ENCODE data around the gene CTIF.

The CTIF gene

DNA sequence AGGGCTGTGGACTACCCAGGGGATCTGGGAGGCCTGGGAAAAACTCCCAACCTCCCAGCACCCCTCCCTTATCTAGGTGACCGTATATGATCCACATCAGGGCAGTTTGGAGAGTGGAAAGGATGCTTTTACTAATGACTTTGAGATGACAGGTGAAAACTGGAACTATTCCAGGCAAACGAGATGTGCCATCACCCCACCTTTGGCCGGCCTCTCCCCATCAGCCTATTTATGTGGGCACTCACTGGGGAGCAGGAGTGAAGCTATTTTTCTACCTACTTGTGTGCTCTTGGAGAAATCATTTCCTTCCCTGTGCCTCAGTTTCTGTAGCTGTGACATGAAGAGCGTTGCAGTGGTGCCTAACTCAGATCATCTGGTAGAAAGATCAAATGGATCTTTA, 304.8 kb downstream of the CTIF start:
- H3K4me3 ChIP-seq (ENCODE audit: low read length) = no peak overlapping the region
- TF ChIP-seq, protein P1, sequence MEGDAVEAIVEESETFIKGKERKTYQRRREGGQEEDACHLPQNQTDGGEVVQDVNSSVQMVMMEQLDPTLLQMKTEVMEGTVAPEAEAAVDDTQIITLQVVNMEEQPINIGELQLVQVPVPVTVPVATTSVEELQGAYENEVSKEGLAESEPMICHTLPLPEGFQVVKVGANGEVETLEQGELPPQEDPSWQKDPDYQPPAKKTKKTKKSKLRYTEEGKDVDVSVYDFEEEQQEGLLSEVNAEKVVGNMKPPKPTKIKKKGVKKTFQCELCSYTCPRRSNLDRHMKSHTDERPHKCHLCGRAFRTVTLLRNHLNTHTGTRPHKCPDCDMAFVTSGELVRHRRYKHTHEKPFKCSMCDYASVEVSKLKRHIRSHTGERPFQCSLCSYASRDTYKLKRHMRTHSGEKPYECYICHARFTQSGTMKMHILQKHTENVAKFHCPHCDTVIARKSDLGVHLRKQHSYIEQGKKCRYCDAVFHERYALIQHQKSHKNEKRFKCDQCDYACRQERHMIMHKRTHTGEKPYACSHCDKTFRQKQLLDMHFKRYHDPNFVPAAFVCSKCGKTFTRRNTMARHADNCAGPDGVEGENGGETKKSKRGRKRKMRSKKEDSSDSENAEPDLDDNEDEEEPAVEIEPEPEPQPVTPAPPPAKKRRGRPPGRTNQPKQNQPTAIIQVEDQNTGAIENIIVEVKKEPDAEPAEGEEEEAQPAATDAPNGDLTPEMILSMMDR (IDR thresholded peaks at IDR 0.05; ENCODE audit: insufficient read depth, low read depth, low read length, missing control alignments) = no peak
- no peak for DNase-seq (ENCODE audit: low read depth)

DNA sequence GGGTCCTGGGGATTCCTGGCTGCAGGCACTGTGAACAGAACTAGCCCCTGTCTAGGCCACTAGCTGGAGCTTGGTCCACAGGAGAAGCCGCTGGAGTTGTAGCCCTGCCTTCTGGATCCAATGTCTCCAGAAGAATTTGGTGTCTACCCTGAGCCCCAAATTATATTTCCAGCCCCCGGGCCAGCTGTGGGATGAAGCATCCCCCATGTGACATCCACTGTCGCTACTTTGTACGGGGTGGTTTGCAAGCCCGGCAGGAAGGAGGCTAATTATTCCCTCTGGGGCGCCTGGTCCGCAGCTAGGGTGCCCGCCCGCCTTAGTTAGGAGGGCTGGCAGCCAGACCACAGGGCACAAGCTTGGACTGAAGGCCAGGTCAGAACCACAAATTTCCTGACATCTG, 305.4 kb downstream of the CTIF start:
- H3K4me3 ChIP-seq (ENCODE audit: low read length) = no peak overlapping the region
- DNase-seq (ENCODE audit: low read depth) = no peak
- TF ChIP-seq, protein P1 (IDR thresholded peaks at IDR 0.05; ENCODE audit: insufficient read depth, low read depth, low read length, missing control alignments) = no peak

DNA sequence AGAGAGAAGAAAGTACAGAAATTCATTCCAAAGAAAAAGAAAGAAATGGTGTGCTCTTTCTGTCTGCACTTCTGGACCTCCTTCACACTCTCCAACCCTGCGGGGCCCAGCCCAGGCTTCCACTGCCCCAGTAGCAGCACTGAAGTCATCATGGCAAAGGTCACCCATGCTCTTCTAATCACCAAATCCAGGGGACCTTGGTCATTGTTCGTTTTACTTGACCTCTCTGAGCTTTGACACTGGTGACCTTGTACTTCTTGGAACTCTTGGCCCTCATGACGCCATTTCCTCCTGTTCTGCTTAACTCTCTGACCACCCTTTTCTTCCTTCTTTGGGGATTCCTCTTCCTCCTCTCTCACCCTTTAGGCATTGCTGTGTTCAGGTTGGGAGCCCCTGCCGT, 306.3 kb downstream of the CTIF start:
- no peak for DNase-seq (ENCODE audit: low read depth)

DNA sequence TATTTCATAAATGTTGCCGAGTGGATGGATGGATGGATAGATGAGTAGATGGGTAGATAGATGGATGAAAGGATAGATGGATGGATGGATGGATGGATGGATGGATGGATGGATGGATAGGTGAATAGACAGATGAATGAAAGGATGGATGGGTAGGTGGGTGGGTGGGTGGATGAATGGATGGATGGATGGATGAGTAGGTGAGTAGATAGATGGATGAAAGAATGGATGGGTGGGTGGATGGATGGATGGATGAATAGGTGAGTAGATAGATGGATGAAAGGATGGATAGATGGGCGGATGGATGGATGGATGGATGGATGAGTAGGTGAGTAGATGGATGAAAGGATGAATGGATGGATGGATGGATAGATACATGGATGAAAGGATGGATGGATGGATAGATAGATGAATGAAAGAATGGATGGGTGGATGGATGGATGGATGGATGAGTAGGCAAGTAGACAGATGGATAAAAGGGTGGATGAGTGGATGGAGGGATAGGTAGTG, 307.6 kb downstream of the CTIF start:
- H3K4me3 ChIP-seq (ENCODE audit: low read length) = no peak overlapping the region
- no peak for DNase-seq (ENCODE audit: low read depth)
- TF ChIP-seq, protein P1 (IDR thresholded peaks at IDR 0.05; ENCODE audit: insufficient read depth, low read depth, low read length, missing control alignments) = no peak

More for the DNA sequence above, 306.3 kb downstream of the CTIF start:
- TF ChIP-seq, protein P1 (IDR thresholded peaks at IDR 0.05; ENCODE audit: insufficient read depth, low read depth, low read length, missing control alignments) = no peak
- no peak overlapping the region for H3K4me3 ChIP-seq (ENCODE audit: low read length)

DNA sequence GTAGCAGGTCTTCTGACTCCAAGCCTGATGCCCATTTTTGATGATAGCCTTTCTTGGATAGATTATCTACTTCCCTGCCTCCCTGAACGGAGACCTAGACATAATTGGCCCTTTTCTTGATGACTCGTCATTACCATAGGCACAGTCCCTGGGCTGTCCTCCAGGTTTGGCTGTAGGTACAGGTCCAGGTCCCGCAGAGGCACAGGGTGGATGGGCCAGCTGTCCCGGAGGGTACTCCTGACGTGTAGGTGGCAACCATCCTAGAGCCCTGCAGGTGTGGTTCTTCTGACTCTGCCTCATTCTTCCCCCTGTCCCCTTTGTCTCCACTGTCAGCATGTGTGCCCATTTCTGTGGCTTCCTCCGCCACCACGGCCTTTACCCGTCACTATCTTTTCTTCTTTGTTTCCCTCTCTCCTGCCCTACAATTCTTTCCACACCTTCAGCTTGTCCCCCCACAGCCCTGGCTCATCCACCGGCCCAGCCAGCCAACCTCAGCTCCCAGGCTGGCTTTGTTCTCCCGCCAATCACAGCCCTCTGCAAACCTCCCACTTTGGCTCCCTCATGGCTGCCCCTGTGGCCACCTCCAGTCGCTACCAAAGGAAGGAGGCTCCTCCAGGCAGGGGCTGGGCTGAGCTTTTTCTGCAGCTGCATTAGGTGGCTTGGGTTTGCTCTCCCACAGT, 309.1 kb downstream of the CTIF start:
- no peak for DNase-seq (ENCODE audit: low read depth)
- H3K4me3 ChIP-seq (ENCODE audit: low read length) = no peak overlapping the region
- TF ChIP-seq, protein P1 (IDR thresholded peaks at IDR 0.05; ENCODE audit: insufficient read depth, low read depth, low read length, missing control alignments) = no peak

DNA sequence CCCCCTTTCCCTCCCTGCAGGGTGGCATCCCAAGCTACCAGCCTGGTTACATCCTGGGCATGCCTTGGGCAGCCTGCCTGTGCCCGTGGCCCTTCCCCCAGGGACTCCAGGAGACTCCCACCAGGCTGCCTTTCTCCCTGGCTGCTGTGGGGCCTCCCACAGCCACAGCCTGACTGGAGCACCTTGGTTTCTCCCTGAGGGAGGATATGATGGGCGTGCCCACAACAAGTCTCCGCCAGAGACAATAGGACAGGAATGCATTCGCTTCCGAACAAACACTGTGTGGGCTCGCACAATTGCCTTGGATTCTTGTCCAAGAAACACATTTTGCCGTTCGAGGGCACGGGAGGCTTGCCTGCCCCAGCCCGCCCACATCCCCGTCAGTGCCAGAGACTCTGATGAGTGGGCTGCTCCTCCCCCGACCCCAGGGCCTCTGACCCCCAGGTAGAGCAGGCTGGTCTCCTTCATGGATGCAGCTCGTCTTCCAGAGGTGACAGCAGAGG, 309.9 kb downstream of the CTIF start:
- peak; percentile 96 for DNase-seq (ENCODE audit: low read depth)
- no peak overlapping the region for H3K4me3 ChIP-seq (ENCODE audit: low read length)
- TF ChIP-seq, protein P1 (IDR thresholded peaks at IDR 0.05; ENCODE audit: insufficient read depth, low read depth, low read length, missing control alignments) = no peak
